ENCODE results near the gene PPP6C. TPM values are rescaled to one million over a fixed set of nuclear protein-coding genes. Genes with fewer than 3 reads are reported as not detected.
"Not testable (repeated sequence)": the region's sequence is repeated elsewhere in the genome, so short reads cannot be mapped to it uniquely, and the experiment has no call there.

PPP6C gene
- total and polyA plus RNA-seq, 2 donors (not counting 1 experiment from before 2014, with no cell fraction given), result 12.7 to 47.9 TPM

GRCh38 chr9:125202846-125203618, 13.4 kb upstream of the PPP6C start:
- H3K79me2 ChIP-seq (ENCODE audit: control insufficient read depth, insufficient read depth, low read length), result no peaks in the 10 kb centered on the region
- TF ChIP-seq EZH2 (IDR thresholded peaks at IDR 0.05; ENCODE audit: low read length, missing control alignments), result no peak
- TF ChIP-seq CTCF (conservative IDR thresholded peaks at IDR 0.05 in 1 of 2, IDR thresholded peaks at IDR 0.05 in 1 of 2; ENCODE audit: low read depth in 1 of 2, low read length in 2 of 2), result peak in 1 of 2 donors; percentile 18
- no peak overlapping the region for H3K4me3 ChIP-seq (replicated peaks in 1 of 4; ENCODE audit: control extremely low read depth in 1 of 4, insufficient read depth in 1 of 4, low read depth in 3 of 4, low read length in 4 of 4)
- H3K4me1 ChIP-seq (ENCODE audit: control insufficient read depth, extremely low read depth, insufficient read depth, low read length), result no peaks in the 10 kb centered on the region
- H3K27ac ChIP-seq (ENCODE audit: insufficient read depth, low read length), result no peak overlapping the region
- H3K36me3 ChIP-seq (ENCODE audit: control insufficient read depth, insufficient read depth, low read length), result no peaks in the 10 kb centered on the region
- DNase-seq (ENCODE audit: low read depth in 2 of 2), result no peak
- H3K9me3 ChIP-seq (ENCODE audit: control insufficient read depth, insufficient read depth, low read depth, low read length), result no peaks in the 10 kb centered on the region
- no peak overlapping the region for H2AFZ ChIP-seq (ENCODE audit: low read length)
- H4K20me1 ChIP-seq (ENCODE audit: control insufficient read depth, extremely low read depth, insufficient read depth, low read length), result no peaks in the 10 kb centered on the region
- H3K27me3 ChIP-seq (ENCODE audit: control insufficient read depth, insufficient read depth, low read length), result no peaks in the 10 kb centered on the region
- H3K4me2 ChIP-seq (ENCODE audit: extremely low read depth, insufficient read depth, low read length), result no peak overlapping the region
- no peak overlapping the region for H3K9ac ChIP-seq (ENCODE audit: insufficient read depth, low read length)

- no peaks in the 10 kb centered on the region for H3K36me3 ChIP-seq (ENCODE audit: control insufficient read depth, insufficient read depth, low read length)
- H3K79me2 ChIP-seq (ENCODE audit: control insufficient read depth, insufficient read depth, low read length), result no peaks in the 10 kb centered on the region
- TF ChIP-seq CTCF (conservative IDR thresholded peaks at IDR 0.05 in 1 of 2, IDR thresholded peaks at IDR 0.05 in 1 of 2; ENCODE audit: low read depth in 1 of 2, low read length in 2 of 2) (no peak), EZH2 (IDR thresholded peaks at IDR 0.05; ENCODE audit: low read length, missing control alignments) (no peak)
- DNase-seq (ENCODE audit: low read depth in 2 of 2), result peak; percentile 94 to 97
- no peaks in the 10 kb centered on the region for H4K20me1 ChIP-seq (ENCODE audit: control insufficient read depth, extremely low read depth, insufficient read depth, low read length)
- H3K27me3 ChIP-seq (ENCODE audit: control insufficient read depth, insufficient read depth, low read length), result no peaks in the 10 kb centered on the region
- no peaks in the 10 kb centered on the region for H3K4me1 ChIP-seq (ENCODE audit: control insufficient read depth, extremely low read depth, insufficient read depth, low read length)
- peak within 1 kb of the TSS; percentile 88 for H3K27ac ChIP-seq (ENCODE audit: insufficient read depth, low read length)
- H3K4me2 ChIP-seq (ENCODE audit: extremely low read depth, insufficient read depth, low read length), result peak within 1 kb of the TSS; percentile 83
- H3K9ac ChIP-seq (ENCODE audit: insufficient read depth, low read length), result peak within 1 kb of the TSS; percentile 81
- H3K4me3 ChIP-seq (replicated peaks in 1 of 4; ENCODE audit: control extremely low read depth in 1 of 4, insufficient read depth in 1 of 4, low read depth in 3 of 4, low read length in 4 of 4), result peak within 1 kb of the TSS; percentile 78 to 91 (median 83)
- H3K9me3 ChIP-seq (ENCODE audit: control insufficient read depth, insufficient read depth, low read depth, low read length), result no peaks in the 10 kb centered on the region
- peak within 1 kb of the TSS; percentile 86 for H2AFZ ChIP-seq (ENCODE audit: low read length)
These were observed 10.8 kb upstream of the PPP6C start, which contains the start of gene RABEPK for GRCh38 chr9:125200216-125201047. RABEPK (plus strand) TSS chr9:125200542; CDS start chr9:125203014, 2,472 bp downstream.

- H3K9me3 ChIP-seq (ENCODE audit: control insufficient read depth, insufficient read depth, low read depth, low read length); H3K36me3 ChIP-seq (ENCODE audit: control insufficient read depth, insufficient read depth, low read length); DNase-seq (ENCODE audit: low read depth in 2 of 2); H3K4me1 ChIP-seq (ENCODE audit: control insufficient read depth, extremely low read depth, insufficient read depth, low read length); H3K79me2 ChIP-seq (ENCODE audit: control insufficient read depth, insufficient read depth, low read length); H3K27me3 ChIP-seq (ENCODE audit: control insufficient read depth, insufficient read depth, low read length); H3K9ac ChIP-seq (ENCODE audit: insufficient read depth, low read length); H3K4me3 ChIP-seq (replicated peaks in 1 of 4; ENCODE audit: control extremely low read depth in 1 of 4, insufficient read depth in 1 of 4, low read depth in 3 of 4, low read length in 4 of 4); H4K20me1 ChIP-seq (ENCODE audit: control insufficient read depth, extremely low read depth, insufficient read depth, low read length); H3K27ac ChIP-seq (ENCODE audit: insufficient read depth, low read length); H2AFZ ChIP-seq (ENCODE audit: low read length); H3K4me2 ChIP-seq (ENCODE audit: extremely low read depth, insufficient read depth, low read length): not testable (repeated sequence)
These were observed 6.0 kb upstream of the PPP6C start for GRCh38 chr9:125195591-125195990.

- H3K79me2 ChIP-seq (ENCODE audit: control insufficient read depth, insufficient read depth, low read length); H3K9ac ChIP-seq (ENCODE audit: insufficient read depth, low read length); H3K36me3 ChIP-seq (ENCODE audit: control insufficient read depth, insufficient read depth, low read length); H3K27ac ChIP-seq (ENCODE audit: insufficient read depth, low read length); H4K20me1 ChIP-seq (ENCODE audit: control insufficient read depth, extremely low read depth, insufficient read depth, low read length); H2AFZ ChIP-seq (ENCODE audit: low read length); H3K4me3 ChIP-seq (replicated peaks in 1 of 4; ENCODE audit: control extremely low read depth in 1 of 4, insufficient read depth in 1 of 4, low read depth in 3 of 4, low read length in 4 of 4); H3K4me1 ChIP-seq (ENCODE audit: control insufficient read depth, extremely low read depth, insufficient read depth, low read length); H3K9me3 ChIP-seq (ENCODE audit: control insufficient read depth, insufficient read depth, low read depth, low read length); H3K4me2 ChIP-seq (ENCODE audit: extremely low read depth, insufficient read depth, low read length); DNase-seq (ENCODE audit: low read depth in 2 of 2); H3K27me3 ChIP-seq (ENCODE audit: control insufficient read depth, insufficient read depth, low read length): not testable (repeated sequence)
These were observed 4.9 kb upstream of the PPP6C start for GRCh38 chr9:125194466-125194865.
